OCI-LY7 (cell line): ENCODE results near the gene TRAF2. TPM values are rescaled to one million over a fixed set of nuclear protein-coding genes. Genes with fewer than 3 reads are reported as not detected.

Experiments
- BruUV-seq: library from RNA; stranded (reverse); fragments of 400-500 nt; replicated peaks from 2 replicates; lab custom pipeline; 2021; lab: Mats Ljungman, UMichigan
- CTCF ChIA-PET: fragments of 300-600 bp; sonication (Branson Sonifier 250); formaldehyde crosslinking; loops from one replicate; lab custom pipeline; 2022; ENCODE audit warnings: antibody characterized with exemption; ENCODE audit not compliant: unreplicated experiment; lab: Charles Lee
- POLR2A ChIA-PET: fragments of 300-600 bp; sonication (Branson Sonifier 250); formaldehyde crosslinking; loops from one replicate; lab custom pipeline; 2022; ENCODE audit warnings: antibody characterized with exemption; lab: Charles Lee
- DNase-seq: peaks from one replicate; pipeline ENCODE4 v3.0.0-alpha.2; 2015; ENCODE audit warnings: low spot score
- H2AFZ ChIP-seq: fragments of 200-600 bp; sonication (generic), shearing (Covaris generic); 2 replicates; pipeline ENCODE4 v1.6.1; 2014; ENCODE audit warnings: mild to moderate bottlenecking, antibody characterized with exemption, low read length, moderate library complexity
- H3K27ac ChIP-seq: fragments of 200-600 bp; sonication (generic); 2 replicates; pipeline ENCODE4 v1.5.1; 2014; ENCODE audit warnings: mixed run types, low read depth, mild to moderate bottlenecking, moderate library complexity, low read length, inconsistent platforms; ENCODE audit not compliant: poor library complexity, severe bottlenecking
- H3K36me3 ChIP-seq: fragments of 200-600 bp; sonication (generic); 2 replicates; pipeline ENCODE4 v1.6.1; 2014; ENCODE audit warnings: mild to moderate bottlenecking, antibody characterized with exemption, low read length, moderate library complexity, mixed read lengths; ENCODE audit not compliant: insufficient read depth
- H3K4me1 ChIP-seq: fragments of 200-600 bp; sonication (generic); 2 replicates; pipeline ENCODE4 v1.5.1; 2014; ENCODE audit warnings: mild to moderate bottlenecking, low read length; ENCODE audit not compliant: insufficient read depth, poor library complexity, severe bottlenecking
- H3K4me2 ChIP-seq: fragments of 200-600 bp; sonication (generic); 2 replicates; pipeline ENCODE4 v1.6.1; 2014; ENCODE audit warnings: mild to moderate bottlenecking, low read length
- H3K4me3 ChIP-seq: fragments of 200-600 bp; sonication (generic); 2 replicates; pipeline ENCODE4 v1.5.1; 2014; ENCODE audit warnings: mild to moderate bottlenecking, low read depth, low read length; ENCODE audit not compliant: poor library complexity, severe bottlenecking
- H3K79me2 ChIP-seq: fragments of 200-600 bp; sonication (generic); 2 replicates; pipeline ENCODE4 v1.6.1; 2016; ENCODE audit warnings: low read depth, mild to moderate bottlenecking, low read length, moderate library complexity, mixed read lengths; ENCODE audit not compliant: insufficient read depth
- H3K9me2 ChIP-seq: fragments of 200-600 bp; sonication (generic); 2 replicates; pipeline ENCODE4 v1.6.1; 2016; ENCODE audit warnings: mild to moderate bottlenecking, low read length, mixed read lengths; ENCODE audit not compliant: insufficient read depth
- H3K9me3 ChIP-seq: fragments of 200-600 bp; sonication (generic); 2 replicates; pipeline ENCODE4 v1.6.1; 2014; ENCODE audit warnings: mild to moderate bottlenecking, mixed run types, low read length, mixed read lengths
- H4K20me1 ChIP-seq: fragments of 200-600 bp; sonication (generic); 2 replicates; pipeline ENCODE4 v1.6.1; 2014; ENCODE audit warnings: mild to moderate bottlenecking, antibody characterized with exemption, low read length, moderate library complexity, mixed read lengths; ENCODE audit not compliant: insufficient read depth
- EZH2phosphoT487 ChIP-seq: fragments of 200-600 bp; sonication (generic); IDR thresholded peaks from 2 replicates; pipeline ENCODE4 v1.6.1; 2018; ENCODE audit warnings: low read depth, borderline replicate concordance, mild to moderate bottlenecking, mixed run types, antibody characterized with exemption, low read length, moderate library complexity, mixed read lengths
- intact Hi-C: fragments of 100-400 bp; cut with micrococcal nuclease; formaldehyde crosslinking; loops from one replicate; pipeline ENCODE4 v1.10.0; 2022; ENCODE audit not compliant: unreplicated experiment
- total RNA-seq, 2 experiments: library from RNA; depleted of rRNA in 1 of 2; stranded (reverse); fragments of >200 nt in 1 of 2; shearing (Covaris generic) in 1 of 2; gene quantifications; 2 replicates each; pipeline ENCODE4 v1.2.3, GENCODE V29; 2014 to 2022
- TF ChIP-seq, protein P1 (sequence below): fragments of 200-600 bp; sonication (generic); conservative IDR thresholded peaks from 2 replicates; pipeline ENCODE4 v1.5.1; 2014; ENCODE audit warnings: mild to moderate bottlenecking, antibody characterized with exemption, low read length, moderate library complexity, mixed read lengths

Gene TRAF2
- total RNA-seq, 2 experiments from 2014 or later: 31.4 to 40.5 TPM

DNA sequence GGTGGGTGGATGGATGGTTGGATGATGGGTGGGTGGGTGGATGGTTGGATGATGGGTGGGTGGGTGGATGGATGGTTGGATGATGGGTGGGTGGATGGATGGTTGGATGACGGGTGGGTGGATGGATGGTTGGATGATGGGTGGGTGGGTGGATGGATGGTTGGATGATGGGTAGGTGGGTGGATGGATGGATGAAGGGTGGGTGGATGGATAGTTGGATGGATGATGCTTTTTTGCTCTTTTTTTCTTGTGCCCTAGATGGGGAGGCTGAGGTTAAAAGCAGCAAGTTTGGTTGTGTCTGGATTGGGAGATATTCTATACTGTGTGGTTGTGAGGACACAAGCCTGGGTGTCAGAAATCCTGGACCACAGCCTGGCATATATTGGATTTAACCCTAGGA is 71.1 kb downstream of the TRAF2 start:
- Histone ChIP-seq H3K9me3 (no peaks in the 10 kb centered on the region), H3K79me2 (no peaks in the 10 kb centered on the region), H3K4me1 (no peaks in the 10 kb centered on the region), H4K20me1 (no peaks in the 10 kb centered on the region), H3K4me3 (no peak overlapping the region), H2AFZ (no peak overlapping the region), H3K27ac (no peak overlapping the region), H3K36me3 (no peaks in the 10 kb centered on the region), H3K9me2 (no peaks in the 10 kb centered on the region), H3K4me2 (no peak overlapping the region)
- BruUV-seq: no TSS peak
- no peak for TF ChIP-seq EZH2phosphoT487
- TF ChIP-seq, protein P1, sequence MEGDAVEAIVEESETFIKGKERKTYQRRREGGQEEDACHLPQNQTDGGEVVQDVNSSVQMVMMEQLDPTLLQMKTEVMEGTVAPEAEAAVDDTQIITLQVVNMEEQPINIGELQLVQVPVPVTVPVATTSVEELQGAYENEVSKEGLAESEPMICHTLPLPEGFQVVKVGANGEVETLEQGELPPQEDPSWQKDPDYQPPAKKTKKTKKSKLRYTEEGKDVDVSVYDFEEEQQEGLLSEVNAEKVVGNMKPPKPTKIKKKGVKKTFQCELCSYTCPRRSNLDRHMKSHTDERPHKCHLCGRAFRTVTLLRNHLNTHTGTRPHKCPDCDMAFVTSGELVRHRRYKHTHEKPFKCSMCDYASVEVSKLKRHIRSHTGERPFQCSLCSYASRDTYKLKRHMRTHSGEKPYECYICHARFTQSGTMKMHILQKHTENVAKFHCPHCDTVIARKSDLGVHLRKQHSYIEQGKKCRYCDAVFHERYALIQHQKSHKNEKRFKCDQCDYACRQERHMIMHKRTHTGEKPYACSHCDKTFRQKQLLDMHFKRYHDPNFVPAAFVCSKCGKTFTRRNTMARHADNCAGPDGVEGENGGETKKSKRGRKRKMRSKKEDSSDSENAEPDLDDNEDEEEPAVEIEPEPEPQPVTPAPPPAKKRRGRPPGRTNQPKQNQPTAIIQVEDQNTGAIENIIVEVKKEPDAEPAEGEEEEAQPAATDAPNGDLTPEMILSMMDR: no peak
- ChIA-PET POLR2A (no interaction called here), CTCF (no interaction called here)
- no peak for DNase-seq
- intact Hi-C loops: no loop called here

- H3K79me2 ChIP-seq: no peaks in the 10 kb centered on the region
- TF ChIP-seq EZH2phosphoT487: no peak
- TF ChIP-seq, protein P1: no peak
- DNase-seq: no peak
- H2AFZ ChIP-seq: no peak overlapping the region
- intact Hi-C loops: no loop called here
- H3K36me3 ChIP-seq: no peaks in the 10 kb centered on the region
- H3K9me2 ChIP-seq: no peaks in the 10 kb centered on the region
- POLR2A ChIA-PET: interaction anchor here (0.6 kb wide), 1 partner anchor 34 kb away, joined by 4 read pairs; no protein-coding TSS in a partner anchor
- no peaks in the 10 kb centered on the region for H4K20me1 ChIP-seq
- no TSS peak for BruUV-seq
- no peaks in the 10 kb centered on the region for H3K9me3 ChIP-seq
- H3K4me2 ChIP-seq: no peak overlapping the region
- no peak overlapping the region for H3K4me3 ChIP-seq
- no peaks in the 10 kb centered on the region for H3K4me1 ChIP-seq
- CTCF ChIA-PET: no interaction called here
- no peak overlapping the region for H3K27ac ChIP-seq
Observed at GRCh38 chr9:136957901-136958300, 71.6 kb downstream of the TRAF2 start.

- no peak overlapping the region for H3K27ac ChIP-seq
- intact Hi-C loops: no loop called here
- H4K20me1 ChIP-seq: no peaks in the 10 kb centered on the region
- H3K4me3 ChIP-seq: no peak overlapping the region
- H2AFZ ChIP-seq: no peak overlapping the region
- POLR2A ChIA-PET: no interaction called here
- no peaks in the 10 kb centered on the region for H3K4me1 ChIP-seq
- BruUV-seq: no TSS peak
- no peak for DNase-seq
- no peaks in the 10 kb centered on the region for H3K9me3 ChIP-seq
- H3K79me2 ChIP-seq: no peaks in the 10 kb centered on the region
- no peaks in the 10 kb centered on the region for H3K36me3 ChIP-seq
- CTCF ChIA-PET: interaction anchor here (0.6 kb wide), 1 partner anchor 15 kb away, joined by 3 read pairs; no protein-coding TSS in a partner anchor
- no peak overlapping the region for H3K4me2 ChIP-seq
- TF ChIP-seq EZH2phosphoT487: no peak
- TF ChIP-seq, protein P1: no peak
- H3K9me2 ChIP-seq: no peaks in the 10 kb centered on the region
Observed at GRCh38 chr9:136958473-136958872, 72.2 kb downstream of the TRAF2 start.
